Stimulated activated CD8-positive, alpha-beta memory T cell treated with anti-CD3 and anti-CD28 coated beads, Interleukin-2, amount 100 ng/mL, for 48 hours (primary cell): ENCODE measurements around the gene FCHSD1.

Experiments
- DNase-seq, 2 donors: peaks; one replicate each; pipeline ENCODE4 v3.0.0-alpha.2; 2020; ENCODE audit warnings: low read depth in 2 of 2

Gene FCHSD1

GRCh38 chr5:141650851-141651727 is at the start of gene FCHSD1:
Gene FCHSD1, minus strand, starts transcription at chr5:141651418. Its CDS starts 50 bp downstream, at chr5:141651368.
- DNase-seq = peak; percentile 82

- DNase-seq = no peak
These were observed 46.4 kb upstream of the FCHSD1 start for GRCh38 chr5:141697586-141697985.

- DNase-seq = no peak
These were observed 45.2 kb upstream of the FCHSD1 start for GRCh38 chr5:141696431-141696830.

- DNase-seq = no peak
These were observed 44.5 kb upstream of the FCHSD1 start for GRCh38 chr5:141695627-141696215.

- DNase-seq = no peak
These were observed 43.3 kb upstream of the FCHSD1 start for GRCh38 chr5:141694479-141694878.

GRCh38 chr5:141692919-141693725 is 41.9 kb upstream of the FCHSD1 start:
- peak; percentile 42 to 65 for DNase-seq

GRCh38 chr5:141692533-141692888 is 41.3 kb upstream of the FCHSD1 start:
- DNase-seq = no peak

GRCh38 chr5:141691867-141692532 is 40.8 kb upstream of the FCHSD1 start:
- DNase-seq = peak; percentile 75 to 85

- DNase-seq = no peak
These were observed 40.2 kb upstream of the FCHSD1 start for GRCh38 chr5:141691286-141691866.

- DNase-seq = no peak
These were observed 35.6 kb upstream of the FCHSD1 start for GRCh38 chr5:141686648-141687416.

- DNase-seq = no peak
These were observed 34.4 kb upstream of the FCHSD1 start for GRCh38 chr5:141685591-141685990.

GRCh38 chr5:141683596-141684141 is 32.5 kb upstream of the FCHSD1 start:
- no peak for DNase-seq

- peak in 1 of 2 donors; percentile 46 for DNase-seq
These were observed 30.8 kb upstream of the FCHSD1 start, which contains the start of gene ARAP3 for GRCh38 chr5:141681695-141682641. Gene ARAP3, minus strand, starts transcription at chr5:141682230. Its CDS starts 1,744 bp downstream, at chr5:141680486.

- DNase-seq = no peak
These were observed 30.1 kb upstream of the FCHSD1 start for GRCh38 chr5:141681295-141681694.

- DNase-seq = no peak
These were observed 29.6 kb upstream of the FCHSD1 start for GRCh38 chr5:141680751-141681201.

- DNase-seq = no peak
These were observed 29.0 kb upstream of the FCHSD1 start for GRCh38 chr5:141680178-141680577.

- no peak for DNase-seq
These were observed 26.2 kb upstream of the FCHSD1 start for GRCh38 chr5:141677415-141677814.

GRCh38 chr5:141675672-141676071 is 24.5 kb upstream of the FCHSD1 start:
- no peak for DNase-seq

GRCh38 chr5:141674747-141675146 is 23.5 kb upstream of the FCHSD1 start:
- DNase-seq = no peak
